HEK293 (cell line): ENCODE results near the gene SLC25A1.

Experiments used
- CTCF ChIA-PET: fragments of 350-600 bp; formaldehyde crosslinking; extraction: SDS; loops from one replicate; lab custom pipeline; 2021; ENCODE audit warnings: antibody characterized with exemption; lab: Yijun Ruan, JAX
- POLR2A ChIA-PET: fragments of 300-600 bp; formaldehyde crosslinking; extraction: SDS; loops from one replicate; lab custom pipeline; 2020; ENCODE audit warnings: antibody characterized with exemption, inconsistent platforms; lab: Yijun Ruan, JAX
- H3K27ac ChIP-seq: fragments of 200-500 bp; sonication (Bioruptor generic); 2 replicates; pipeline ENCODE4 v1.5.1; 2014; ENCODE audit warnings: low read depth, low read length, control low read depth, inconsistent platforms; ENCODE audit errors: extremely low read depth
- H3K36me3 ChIP-seq, 2 experiments: fragments of 200-500 bp in 1 of 2; sonication (Bioruptor generic) in 1 of 2; 1 replicate in 1 of 2; 2 replicates in 1 of 2; pipeline ENCODE4 v1.5.1; 2014 to 2017; ENCODE audit warnings: inconsistent platforms in 2 of 2, low read length in 2 of 2; ENCODE audit not compliant: control insufficient read depth in 2 of 2, insufficient read depth in 1 of 2
- H3K4me1 ChIP-seq: fragments of 200-500 bp; sonication (Bioruptor generic); 2 replicates; pipeline ENCODE4 v1.5.1; 2014; ENCODE audit warnings: mild to moderate bottlenecking, low read length, inconsistent platforms; ENCODE audit not compliant: control insufficient read depth, insufficient read depth
- H3K4me3 ChIP-seq: 2 replicates; pipeline ENCODE4 v1.5.1; 2011; ENCODE audit warnings: low read depth, mild to moderate bottlenecking, control low read depth, low read length, moderate library complexity
- H3K9me3 ChIP-seq: fragments of 200-500 bp; sonication (Bioruptor generic); 2 replicates; pipeline ENCODE4 v1.5.1; 2014; ENCODE audit warnings: low read depth, low read length, inconsistent platforms; ENCODE audit not compliant: control insufficient read depth, insufficient read depth
- BCL11A ChIP-seq: fragments of 450-650 bp; formaldehyde crosslinking; IDR thresholded peaks from 2 replicates; pipeline ENCODE4 v1.5.1; 2016; ENCODE audit warnings: low read depth, missing biosample characterization, missing genetic modification characterization
- RBAK ChIP-seq: fragments of 450-650 bp; formaldehyde crosslinking; IDR thresholded peaks from 2 replicates; pipeline ENCODE4 v1.5.1; 2016; ENCODE audit warnings: missing biosample characterization, missing genetic modification characterization
- ZBTB20 ChIP-seq: fragments of 450-650 bp; formaldehyde crosslinking; IDR thresholded peaks from 2 replicates; pipeline ENCODE4 v1.5.1; 2016; ENCODE audit warnings: missing biosample characterization, missing genetic modification characterization
- ZNF114 ChIP-seq: fragments of 450-650 bp; formaldehyde crosslinking; IDR thresholded peaks from 2 replicates; pipeline ENCODE4 v1.5.0; 2017; ENCODE audit warnings: missing biosample characterization, missing genetic modification characterization
- ZNF174 ChIP-seq: fragments of 450-650 bp; formaldehyde crosslinking; IDR thresholded peaks from 2 replicates; pipeline ENCODE4 v1.5.0; 2017; ENCODE audit warnings: missing biosample characterization, mild to moderate bottlenecking, missing genetic modification characterization
- ZNF23 ChIP-seq: fragments of 450-650 bp; formaldehyde crosslinking; IDR thresholded peaks from 2 replicates; pipeline ENCODE4 v1.5.1; 2016; ENCODE audit warnings: missing biosample characterization, missing genetic modification characterization, borderline replicate concordance
- ZNF266 ChIP-seq: fragments of 450-650 bp; formaldehyde crosslinking; IDR thresholded peaks from 2 replicates; pipeline ENCODE4 v1.5.1; 2016; ENCODE audit warnings: missing biosample characterization, missing genetic modification characterization, low read depth
- ZNF274 ChIP-seq, 2 experiments: fragments of 200-500 bp in 1 of 2; fragments of 450-650 bp in 1 of 2; sonication (Bioruptor generic) in 1 of 2; formaldehyde crosslinking in 1 of 2; IDR thresholded peaks; 2 replicates each; pipeline versions ENCODE4 v1.5.1 to v1.6.1; 2014 to 2016; ENCODE audit warnings: borderline replicate concordance in 1 of 2, inconsistent platforms in 1 of 2, low read length in 1 of 2, missing biosample characterization in 1 of 2, missing genetic modification characterization in 1 of 2
- ZNF335 ChIP-seq: fragments of 450-650 bp; formaldehyde crosslinking; conservative IDR thresholded peaks from 2 replicates; pipeline ENCODE4 v1.5.1; 2016; ENCODE audit warnings: missing biosample characterization, missing genetic modification characterization
- ZNF391 ChIP-seq: fragments of 450-650 bp; formaldehyde crosslinking; IDR thresholded peaks from 2 replicates; pipeline ENCODE4 v1.5.1; 2016; ENCODE audit warnings: low read depth, missing biosample characterization, missing genetic modification characterization, borderline replicate concordance
- ZNF404 ChIP-seq: fragments of 450-650 bp; formaldehyde crosslinking; IDR thresholded peaks from 2 replicates; pipeline ENCODE4 v1.5.1; 2017; ENCODE audit warnings: missing biosample characterization, missing genetic modification characterization
- ZNF416 ChIP-seq: fragments of 450-650 bp; formaldehyde crosslinking; IDR thresholded peaks from 2 replicates; pipeline ENCODE4 v1.5.1; 2016; ENCODE audit warnings: missing biosample characterization, missing genetic modification characterization
- ZNF501 ChIP-seq: fragments of 450-650 bp; formaldehyde crosslinking; IDR thresholded peaks from 2 replicates; pipeline ENCODE4 v1.5.1; 2016; ENCODE audit warnings: missing biosample characterization, missing genetic modification characterization
- ZNF548 ChIP-seq: fragments of 450-650 bp; formaldehyde crosslinking; IDR thresholded peaks from 2 replicates; pipeline ENCODE4 v1.5.1; 2016; ENCODE audit warnings: missing biosample characterization, missing genetic modification characterization
- ZNF654 ChIP-seq: fragments of 450-650 bp; formaldehyde crosslinking; IDR thresholded peaks from 2 replicates; pipeline ENCODE4 v1.5.1; 2016; ENCODE audit warnings: low read depth, missing biosample characterization, missing genetic modification characterization
- ZNF660 ChIP-seq: fragments of 450-650 bp; IDR thresholded peaks from 2 replicates; pipeline ENCODE4 v1.5.1; 2018; ENCODE audit warnings: missing biosample characterization, mild to moderate bottlenecking, missing genetic modification characterization
- ZNF677 ChIP-seq: fragments of 450-650 bp; IDR thresholded peaks from 2 replicates; pipeline ENCODE4 v1.5.0; 2018; ENCODE audit warnings: missing biosample characterization, mild to moderate bottlenecking, missing genetic modification characterization, moderate library complexity
- ZNF747 ChIP-seq: fragments of 450-650 bp; formaldehyde crosslinking; IDR thresholded peaks from 2 replicates; pipeline ENCODE4 v1.5.1; 2016; ENCODE audit warnings: missing biosample characterization, missing genetic modification characterization
- ZNF843 ChIP-seq: fragments of 450-650 bp; formaldehyde crosslinking; IDR thresholded peaks from 2 replicates; pipeline ENCODE4 v1.5.1; 2016; ENCODE audit warnings: missing biosample characterization, missing genetic modification characterization
- TF ChIP-seq, protein P1 (sequence below): fragments of 450-650 bp; formaldehyde crosslinking; IDR thresholded peaks from 2 replicates; pipeline ENCODE4 v1.5.1; 2017; ENCODE audit warnings: missing biosample characterization, missing genetic modification characterization
- TF ChIP-seq, protein P2 (sequence below): IDR thresholded peaks from 2 replicates; pipeline ENCODE4 v1.6.1; 2011; ENCODE audit warnings: mild to moderate bottlenecking, low read depth, low read length, borderline replicate concordance
- TF ChIP-seq, protein P3 (sequence below): fragments of 450-650 bp; IDR thresholded peaks from 2 replicates; pipeline ENCODE4 v1.5.1; 2018; ENCODE audit warnings: missing biosample characterization, missing genetic modification characterization
- TF ChIP-seq, protein P4 (sequence below): fragments of 450-650 bp; formaldehyde crosslinking; IDR thresholded peaks from 2 replicates; pipeline ENCODE4 v1.5.1; 2016; ENCODE audit warnings: missing biosample characterization, missing genetic modification characterization

The SLC25A1 gene

DNA sequence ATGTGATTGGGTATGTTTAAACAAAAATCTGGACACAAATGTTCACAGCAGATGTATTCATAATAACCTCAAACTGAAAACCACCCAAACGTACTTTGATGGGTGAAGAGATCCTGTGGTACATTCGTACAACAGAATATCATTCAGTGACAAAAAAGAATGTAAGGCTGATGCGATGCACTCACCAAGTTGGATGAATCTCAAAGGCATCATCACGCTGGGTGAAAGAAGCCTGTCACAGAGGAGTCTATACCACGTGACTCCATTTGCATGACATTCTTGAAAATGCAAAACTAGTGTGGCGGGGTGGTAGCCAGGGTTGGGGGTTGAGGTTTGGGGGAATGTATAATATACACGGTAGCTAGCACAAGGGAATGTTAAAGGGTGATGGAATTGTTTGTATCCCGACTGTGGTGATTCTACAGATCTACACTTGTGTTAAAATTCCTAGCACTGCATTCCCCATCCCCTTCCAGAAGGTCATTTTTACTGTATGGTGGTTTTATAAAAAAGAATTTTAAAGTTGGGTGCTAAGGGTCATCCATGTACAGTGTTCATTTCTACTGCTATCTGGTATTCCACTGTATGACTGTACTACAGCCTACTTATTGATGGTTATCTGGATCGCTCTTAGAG lies 35.0 kb upstream of the SLC25A1 start (continued):
- TF ChIP-seq BCL11A (no peak), ZNF501 (tag by site-specific recombination) (no peak), ZNF274 (IDR thresholded peaks at IDR 0.05; ENCODE audit: low read length) (no peak), ZNF274 (tag by site-specific recombination; IDR thresholded peaks at IDR 0.05; ENCODE audit: borderline replicate concordance) (no peak), RBAK (tag by site-specific recombination) (no peak)

DNA sequence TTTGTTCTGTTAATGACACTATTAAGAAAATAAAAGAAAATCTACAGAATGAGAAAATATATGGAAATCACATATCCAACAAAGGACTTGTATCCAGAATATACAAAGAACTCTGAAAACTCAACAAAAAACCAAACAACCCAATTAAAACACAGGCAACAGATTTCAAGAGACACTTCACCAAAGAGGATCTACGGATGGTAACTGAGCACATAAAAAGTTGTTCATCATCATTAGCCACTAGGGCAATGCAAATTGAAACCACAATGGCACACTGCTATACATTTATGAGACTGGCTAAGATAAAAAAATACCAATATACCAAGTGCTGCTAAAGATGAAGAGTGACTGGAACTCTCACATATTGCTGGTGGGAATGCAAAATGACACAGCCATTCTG lies 34.5 kb upstream of the SLC25A1 start:
- ChIA-PET CTCF (no interaction called here), POLR2A (no interaction called here)
- no peaks in the 10 kb centered on the region for H3K9me3 ChIP-seq
- no peak overlapping the region for H3K27ac ChIP-seq
- H3K36me3 ChIP-seq = peaks cover 0 to 30% of the 10 kb centered on the region in 2 experiments; a peak in 1 of 3 replicates
- H3K4me3 ChIP-seq = no peak overlapping the region
- no peaks in the 10 kb centered on the region for H3K4me1 ChIP-seq
- TF ChIP-seq ZNF391 (tag by site-specific recombination) = no peak
- TF ChIP-seq ZNF404 (tag by site-specific recombination) = no peak
- TF ChIP-seq, protein P1, sequence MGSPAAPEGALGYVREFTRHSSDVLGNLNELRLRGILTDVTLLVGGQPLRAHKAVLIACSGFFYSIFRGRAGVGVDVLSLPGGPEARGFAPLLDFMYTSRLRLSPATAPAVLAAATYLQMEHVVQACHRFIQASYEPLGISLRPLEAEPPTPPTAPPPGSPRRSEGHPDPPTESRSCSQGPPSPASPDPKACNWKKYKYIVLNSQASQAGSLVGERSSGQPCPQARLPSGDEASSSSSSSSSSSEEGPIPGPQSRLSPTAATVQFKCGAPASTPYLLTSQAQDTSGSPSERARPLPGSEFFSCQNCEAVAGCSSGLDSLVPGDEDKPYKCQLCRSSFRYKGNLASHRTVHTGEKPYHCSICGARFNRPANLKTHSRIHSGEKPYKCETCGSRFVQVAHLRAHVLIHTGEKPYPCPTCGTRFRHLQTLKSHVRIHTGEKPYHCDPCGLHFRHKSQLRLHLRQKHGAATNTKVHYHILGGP (tag by site-specific recombination) = no peak
- TF ChIP-seq ZNF747 (tag by site-specific recombination) = no peak
- no peak for TF ChIP-seq ZNF335 (tag by site-specific recombination)
- no peak for TF ChIP-seq ZNF654 (tag by site-specific recombination)
- TF ChIP-seq, protein P2, sequence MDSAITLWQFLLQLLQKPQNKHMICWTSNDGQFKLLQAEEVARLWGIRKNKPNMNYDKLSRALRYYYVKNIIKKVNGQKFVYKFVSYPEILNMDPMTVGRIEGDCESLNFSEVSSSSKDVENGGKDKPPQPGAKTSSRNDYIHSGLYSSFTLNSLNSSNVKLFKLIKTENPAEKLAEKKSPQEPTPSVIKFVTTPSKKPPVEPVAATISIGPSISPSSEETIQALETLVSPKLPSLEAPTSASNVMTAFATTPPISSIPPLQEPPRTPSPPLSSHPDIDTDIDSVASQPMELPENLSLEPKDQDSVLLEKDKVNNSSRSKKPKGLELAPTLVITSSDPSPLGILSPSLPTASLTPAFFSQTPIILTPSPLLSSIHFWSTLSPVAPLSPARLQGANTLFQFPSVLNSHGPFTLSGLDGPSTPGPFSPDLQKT = no peak
- TF ChIP-seq ZNF114 (tag by site-specific recombination) = no peak
- no peak for TF ChIP-seq ZNF548 (tag by site-specific recombination)
- TF ChIP-seq, protein P3, sequence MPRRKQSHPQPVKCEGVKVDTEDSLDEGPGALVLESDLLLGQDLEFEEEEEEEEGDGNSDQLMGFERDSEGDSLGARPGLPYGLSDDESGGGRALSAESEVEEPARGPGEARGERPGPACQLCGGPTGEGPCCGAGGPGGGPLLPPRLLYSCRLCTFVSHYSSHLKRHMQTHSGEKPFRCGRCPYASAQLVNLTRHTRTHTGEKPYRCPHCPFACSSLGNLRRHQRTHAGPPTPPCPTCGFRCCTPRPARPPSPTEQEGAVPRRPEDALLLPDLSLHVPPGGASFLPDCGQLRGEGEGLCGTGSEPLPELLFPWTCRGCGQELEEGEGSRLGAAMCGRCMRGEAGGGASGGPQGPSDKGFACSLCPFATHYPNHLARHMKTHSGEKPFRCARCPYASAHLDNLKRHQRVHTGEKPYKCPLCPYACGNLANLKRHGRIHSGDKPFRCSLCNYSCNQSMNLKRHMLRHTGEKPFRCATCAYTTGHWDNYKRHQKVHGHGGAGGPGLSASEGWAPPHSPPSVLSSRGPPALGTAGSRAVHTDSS (tag by site-specific recombination) = no peak
- no peak for TF ChIP-seq ZNF660 (tag by site-specific recombination)
- TF ChIP-seq ZNF677 = no peak
- no peak for TF ChIP-seq ZNF416
- no peak for TF ChIP-seq ZNF23 (tag by site-specific recombination)
- no peak for TF ChIP-seq ZNF266 (tag by site-specific recombination)
- no peak for TF ChIP-seq ZNF843 (tag by site-specific recombination)
- no peak for TF ChIP-seq ZNF174 (tag by site-specific recombination)
- no peak for TF ChIP-seq ZBTB20 (tag by site-specific recombination)
- TF ChIP-seq, protein P4, sequence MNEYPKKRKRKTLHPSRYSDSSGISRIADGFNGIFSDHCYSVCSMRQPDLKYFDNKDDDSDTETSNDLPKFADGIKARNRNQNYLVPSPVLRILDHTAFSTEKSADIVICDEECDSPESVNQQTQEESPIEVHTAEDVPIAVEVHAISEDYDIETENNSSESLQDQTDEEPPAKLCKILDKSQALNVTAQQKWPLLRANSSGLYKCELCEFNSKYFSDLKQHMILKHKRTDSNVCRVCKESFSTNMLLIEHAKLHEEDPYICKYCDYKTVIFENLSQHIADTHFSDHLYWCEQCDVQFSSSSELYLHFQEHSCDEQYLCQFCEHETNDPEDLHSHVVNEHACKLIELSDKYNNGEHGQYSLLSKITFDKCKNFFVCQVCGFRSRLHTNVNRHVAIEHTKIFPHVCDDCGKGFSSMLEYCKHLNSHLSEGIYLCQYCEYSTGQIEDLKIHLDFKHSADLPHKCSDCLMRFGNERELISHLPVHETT (tag by site-specific recombination) = no peak
